Ishikawa (cell line): ENCODE data around the gene FBLIM1.

Experiments used
- CEBPB ChIP-seq: IDR thresholded peaks from 2 replicates; pipeline ENCODE4 v1.6.1; 2012
- CREB1 ChIP-seq: IDR thresholded peaks from 2 replicates; pipeline ENCODE4 v1.6.1; 2012; ENCODE audit warnings: low read depth
- EP300 ChIP-seq: IDR thresholded peaks from 2 replicates; pipeline ENCODE4 v1.6.1; 2012; ENCODE audit warnings: borderline replicate concordance
- FOXM1 ChIP-seq: IDR thresholded peaks from 2 replicates; pipeline ENCODE4 v1.6.1; 2012; ENCODE audit warnings: low read depth, borderline replicate concordance
- NFIC ChIP-seq: IDR thresholded peaks from 2 replicates; pipeline ENCODE4 v1.6.1; 2012
- RAD21 ChIP-seq: IDR thresholded peaks from 2 replicates; pipeline ENCODE4 v1.6.1; 2012; ENCODE audit warnings: low read depth
- TAF1 ChIP-seq: IDR thresholded peaks from 2 replicates; pipeline ENCODE4 v1.6.1; 2012; ENCODE audit warnings: low read depth, mild to moderate bottlenecking
- TEAD4 ChIP-seq: IDR thresholded peaks from 2 replicates; pipeline ENCODE4 v1.6.1; 2012
- YY1 ChIP-seq: IDR thresholded peaks from 2 replicates; pipeline ENCODE4 v1.6.1; 2012; ENCODE audit warnings: low read depth
- TF ChIP-seq, protein P1 (sequence below): IDR thresholded peaks from 2 replicates; pipeline ENCODE4 v1.6.1; 2012; ENCODE audit warnings: low read depth, mild to moderate bottlenecking
- TF ChIP-seq, protein P2 (sequence below): IDR thresholded peaks from 2 replicates; pipeline ENCODE4 v1.6.1; 2012
- TF ChIP-seq, protein P3 (sequence below): IDR thresholded peaks from 2 replicates; pipeline ENCODE4 v1.6.1; 2012

DNA sequence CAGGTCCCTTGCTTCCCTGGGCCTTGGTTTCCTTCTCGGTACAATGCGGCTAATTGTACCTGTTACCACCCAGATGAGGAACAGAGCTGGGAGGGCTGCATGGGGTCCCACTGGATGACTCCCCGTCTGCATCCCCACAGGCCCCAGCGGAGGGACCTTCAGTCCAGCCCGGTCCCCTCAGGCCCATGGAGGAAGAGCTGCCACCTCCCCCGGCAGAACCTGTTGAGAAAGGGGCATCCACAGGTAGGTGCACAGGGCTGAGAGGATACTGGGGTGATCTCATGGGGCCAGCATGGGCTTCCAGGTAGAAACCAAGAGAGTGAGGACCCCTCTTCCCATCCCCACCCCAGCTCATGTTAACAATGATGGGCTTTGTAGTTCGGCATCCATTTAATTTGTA lies 9.8 kb downstream of the FBLIM1 start:
- no peak for TF ChIP-seq CEBPB
- TF ChIP-seq, protein P1, sequence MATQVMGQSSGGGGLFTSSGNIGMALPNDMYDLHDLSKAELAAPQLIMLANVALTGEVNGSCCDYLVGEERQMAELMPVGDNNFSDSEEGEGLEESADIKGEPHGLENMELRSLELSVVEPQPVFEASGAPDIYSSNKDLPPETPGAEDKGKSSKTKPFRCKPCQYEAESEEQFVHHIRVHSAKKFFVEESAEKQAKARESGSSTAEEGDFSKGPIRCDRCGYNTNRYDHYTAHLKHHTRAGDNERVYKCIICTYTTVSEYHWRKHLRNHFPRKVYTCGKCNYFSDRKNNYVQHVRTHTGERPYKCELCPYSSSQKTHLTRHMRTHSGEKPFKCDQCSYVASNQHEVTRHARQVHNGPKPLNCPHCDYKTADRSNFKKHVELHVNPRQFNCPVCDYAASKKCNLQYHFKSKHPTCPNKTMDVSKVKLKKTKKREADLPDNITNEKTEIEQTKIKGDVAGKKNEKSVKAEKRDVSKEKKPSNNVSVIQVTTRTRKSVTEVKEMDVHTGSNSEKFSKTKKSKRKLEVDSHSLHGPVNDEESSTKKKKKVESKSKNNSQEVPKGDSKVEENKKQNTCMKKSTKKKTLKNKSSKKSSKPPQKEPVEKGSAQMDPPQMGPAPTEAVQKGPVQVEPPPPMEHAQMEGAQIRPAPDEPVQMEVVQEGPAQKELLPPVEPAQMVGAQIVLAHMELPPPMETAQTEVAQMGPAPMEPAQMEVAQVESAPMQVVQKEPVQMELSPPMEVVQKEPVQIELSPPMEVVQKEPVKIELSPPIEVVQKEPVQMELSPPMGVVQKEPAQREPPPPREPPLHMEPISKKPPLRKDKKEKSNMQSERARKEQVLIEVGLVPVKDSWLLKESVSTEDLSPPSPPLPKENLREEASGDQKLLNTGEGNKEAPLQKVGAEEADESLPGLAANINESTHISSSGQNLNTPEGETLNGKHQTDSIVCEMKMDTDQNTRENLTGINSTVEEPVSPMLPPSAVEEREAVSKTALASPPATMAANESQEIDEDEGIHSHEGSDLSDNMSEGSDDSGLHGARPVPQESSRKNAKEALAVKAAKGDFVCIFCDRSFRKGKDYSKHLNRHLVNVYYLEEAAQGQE = no peak
- no peak for TF ChIP-seq TEAD4
- no peak for TF ChIP-seq RAD21
- no peak for TF ChIP-seq YY1
- no peak for TF ChIP-seq EP300
- no peak for TF ChIP-seq TAF1
- TF ChIP-seq, protein P2, sequence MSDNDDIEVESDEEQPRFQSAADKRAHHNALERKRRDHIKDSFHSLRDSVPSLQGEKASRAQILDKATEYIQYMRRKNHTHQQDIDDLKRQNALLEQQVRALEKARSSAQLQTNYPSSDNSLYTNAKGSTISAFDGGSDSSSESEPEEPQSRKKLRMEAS = no peak
- no peak for TF ChIP-seq CREB1
- TF ChIP-seq, protein P3, sequence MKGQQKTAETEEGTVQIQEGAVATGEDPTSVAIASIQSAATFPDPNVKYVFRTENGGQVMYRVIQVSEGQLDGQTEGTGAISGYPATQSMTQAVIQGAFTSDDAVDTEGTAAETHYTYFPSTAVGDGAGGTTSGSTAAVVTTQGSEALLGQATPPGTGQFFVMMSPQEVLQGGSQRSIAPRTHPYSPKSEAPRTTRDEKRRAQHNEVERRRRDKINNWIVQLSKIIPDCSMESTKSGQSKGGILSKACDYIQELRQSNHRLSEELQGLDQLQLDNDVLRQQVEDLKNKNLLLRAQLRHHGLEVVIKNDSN = no peak
- TF ChIP-seq NFIC = no peak
- TF ChIP-seq FOXM1 = no peak
